OCI-LY7 (cell line): Measurements from ENCODE around the gene FRMPD3.
A peak's percentile ranks its signal among the peaks of the same experiment; 100 is the strongest.

Source experiments
- EZH2phosphoT487 ChIP-seq: fragments of 200-600 bp; sonication (generic); IDR thresholded peaks from 2 replicates; pipeline ENCODE4 v1.6.1; 2018; ENCODE audit warnings: low read depth, borderline replicate concordance, mild to moderate bottlenecking, mixed run types, antibody characterized with exemption, low read length, moderate library complexity, mixed read lengths
- TF ChIP-seq, protein P1 (sequence below): fragments of 200-600 bp; sonication (generic); conservative IDR thresholded peaks from 2 replicates; pipeline ENCODE4 v1.5.1; 2014; ENCODE audit warnings: mild to moderate bottlenecking, antibody characterized with exemption, low read length, moderate library complexity, mixed read lengths

DNA sequence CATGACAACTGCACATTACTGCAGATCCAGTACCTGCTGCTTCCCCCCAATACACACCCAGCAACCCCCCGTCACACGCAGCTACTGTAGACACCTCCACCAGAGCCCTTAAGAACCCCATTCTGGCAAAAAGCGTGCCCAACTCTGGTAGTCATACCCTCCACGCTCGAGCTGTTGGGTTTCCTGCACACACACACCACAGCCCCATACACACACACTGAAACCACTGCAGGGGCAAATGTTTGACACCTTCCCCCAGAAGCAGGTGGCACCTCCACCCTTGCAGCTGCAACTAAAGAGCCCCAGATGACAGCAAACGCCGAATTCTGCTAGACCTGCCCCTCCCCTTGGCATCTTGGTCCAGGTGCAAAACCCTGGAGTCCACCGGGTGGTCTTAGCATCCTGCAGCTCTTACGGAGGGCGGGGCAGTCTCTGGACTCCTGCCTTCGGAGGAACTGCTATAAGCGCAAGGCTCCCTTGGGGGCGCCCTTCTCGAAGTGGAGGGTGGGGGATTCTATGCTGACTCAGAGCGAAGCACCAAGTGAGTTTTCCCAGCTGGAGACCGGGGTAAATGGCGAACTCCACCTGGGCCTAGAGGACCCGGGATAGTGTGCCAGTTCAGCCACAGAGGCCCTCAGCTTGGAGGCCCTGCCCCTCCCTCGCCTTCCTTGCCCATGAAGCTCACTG lies 1.5 kb downstream of the FRMPD3 start:
- TF ChIP-seq, protein P1, sequence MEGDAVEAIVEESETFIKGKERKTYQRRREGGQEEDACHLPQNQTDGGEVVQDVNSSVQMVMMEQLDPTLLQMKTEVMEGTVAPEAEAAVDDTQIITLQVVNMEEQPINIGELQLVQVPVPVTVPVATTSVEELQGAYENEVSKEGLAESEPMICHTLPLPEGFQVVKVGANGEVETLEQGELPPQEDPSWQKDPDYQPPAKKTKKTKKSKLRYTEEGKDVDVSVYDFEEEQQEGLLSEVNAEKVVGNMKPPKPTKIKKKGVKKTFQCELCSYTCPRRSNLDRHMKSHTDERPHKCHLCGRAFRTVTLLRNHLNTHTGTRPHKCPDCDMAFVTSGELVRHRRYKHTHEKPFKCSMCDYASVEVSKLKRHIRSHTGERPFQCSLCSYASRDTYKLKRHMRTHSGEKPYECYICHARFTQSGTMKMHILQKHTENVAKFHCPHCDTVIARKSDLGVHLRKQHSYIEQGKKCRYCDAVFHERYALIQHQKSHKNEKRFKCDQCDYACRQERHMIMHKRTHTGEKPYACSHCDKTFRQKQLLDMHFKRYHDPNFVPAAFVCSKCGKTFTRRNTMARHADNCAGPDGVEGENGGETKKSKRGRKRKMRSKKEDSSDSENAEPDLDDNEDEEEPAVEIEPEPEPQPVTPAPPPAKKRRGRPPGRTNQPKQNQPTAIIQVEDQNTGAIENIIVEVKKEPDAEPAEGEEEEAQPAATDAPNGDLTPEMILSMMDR, result peak; percentile 75
- no peak for TF ChIP-seq EZH2phosphoT487
